MM.1S (cell line): Measurements from ENCODE around the gene GHSR.

ENCODE experiments used
- DNase-seq: peaks from one replicate; pipeline ENCODE4 v3.0.0-alpha.2; 2015
- H2AFZ ChIP-seq: fragments of 300-600 bp; sonication (generic); 2 replicates; pipeline ENCODE4 v1.6.0; 2016; ENCODE audit warnings: antibody characterized with exemption, low read length
- H3F3A ChIP-seq: fragments of 300-600 bp; sonication (generic); 2 replicates; pipeline ENCODE4 v1.6.1; 2016; ENCODE audit warnings: mild to moderate bottlenecking, antibody characterized with exemption, low read length, moderate library complexity, mixed read lengths; ENCODE audit not compliant: insufficient read depth
- H3K27ac ChIP-seq: fragments of 300-600 bp; sonication (generic); 2 replicates; pipeline ENCODE4 v1.5.1; 2016; ENCODE audit warnings: mild to moderate bottlenecking, low read length
- H3K27me3 ChIP-seq: fragments of 300-600 bp; sonication (generic); replicated peaks from 2 replicates; pipeline ENCODE4 v1.6.0; 2016; ENCODE audit warnings: low read length; ENCODE audit not compliant: insufficient read depth
- H3K36me3 ChIP-seq: fragments of 300-600 bp; sonication (generic); replicated peaks from 2 replicates; pipeline ENCODE4 v1.6.1; 2016; ENCODE audit warnings: mild to moderate bottlenecking, low read length, mixed read lengths; ENCODE audit not compliant: insufficient read depth
- H3K4me1 ChIP-seq: fragments of 300-600 bp; sonication (generic); 2 replicates; pipeline ENCODE4 v1.6.1; 2016; ENCODE audit warnings: low read length, mixed read lengths
- H3K4me2 ChIP-seq: fragments of 300-600 bp; sonication (generic); 2 replicates; pipeline ENCODE4 v1.6.0; 2016; ENCODE audit warnings: low read depth, low read length
- H3K4me3 ChIP-seq: fragments of 300-600 bp; sonication (generic); 2 replicates; pipeline ENCODE4 v1.5.1; 2016; ENCODE audit warnings: low read length, mixed read lengths
- H3K79me2 ChIP-seq: fragments of 300-600 bp; sonication (generic); 2 replicates; pipeline ENCODE4 v1.6.1; 2016; ENCODE audit warnings: mixed run types, low read length, mixed read lengths
- H3K9ac ChIP-seq: fragments of 300-600 bp; sonication (generic); 2 replicates; pipeline ENCODE4 v1.6.1; 2016; ENCODE audit warnings: low read length, mixed read lengths
- H3K9me2 ChIP-seq: fragments of 300-600 bp; sonication (generic); replicated peaks from 2 replicates; pipeline ENCODE4 v1.6.1; 2016; ENCODE audit warnings: mild to moderate bottlenecking, low read length, mixed read lengths; ENCODE audit not compliant: insufficient read depth
- H3K9me3 ChIP-seq: fragments of 300-600 bp; sonication (generic); replicated peaks from 2 replicates; pipeline ENCODE4 v1.6.1; 2016; ENCODE audit warnings: mild to moderate bottlenecking, low read length, mixed read lengths; ENCODE audit not compliant: insufficient read depth
- H4K20me1 ChIP-seq: fragments of 300-600 bp; sonication (generic); 2 replicates; pipeline ENCODE4 v1.6.1; 2016; ENCODE audit warnings: mild to moderate bottlenecking, low read length, moderate library complexity, mixed read lengths; ENCODE audit not compliant: insufficient read depth
- EZH2 ChIP-seq: fragments of 300-600 bp; sonication (generic); optimal IDR thresholded peaks from 2 replicates; pipeline ENCODE3; 2017; ENCODE audit warnings: low read depth, mild to moderate bottlenecking, antibody characterized with exemption, low read length, mixed read lengths
- EZH2phosphoT487 ChIP-seq: fragments of 300-600 bp; sonication (generic); IDR thresholded peaks from 2 replicates; pipeline ENCODE4 v1.6.1; 2018; ENCODE audit warnings: antibody characterized with exemption, low read length
- TF ChIP-seq, protein P1 (sequence below): fragments of 300-600 bp; sonication (generic); IDR thresholded peaks from 2 replicates; pipeline ENCODE4 v1.5.1; 2016; ENCODE audit warnings: antibody characterized with exemption, low read length, mixed read lengths

The GHSR gene

DNA sequence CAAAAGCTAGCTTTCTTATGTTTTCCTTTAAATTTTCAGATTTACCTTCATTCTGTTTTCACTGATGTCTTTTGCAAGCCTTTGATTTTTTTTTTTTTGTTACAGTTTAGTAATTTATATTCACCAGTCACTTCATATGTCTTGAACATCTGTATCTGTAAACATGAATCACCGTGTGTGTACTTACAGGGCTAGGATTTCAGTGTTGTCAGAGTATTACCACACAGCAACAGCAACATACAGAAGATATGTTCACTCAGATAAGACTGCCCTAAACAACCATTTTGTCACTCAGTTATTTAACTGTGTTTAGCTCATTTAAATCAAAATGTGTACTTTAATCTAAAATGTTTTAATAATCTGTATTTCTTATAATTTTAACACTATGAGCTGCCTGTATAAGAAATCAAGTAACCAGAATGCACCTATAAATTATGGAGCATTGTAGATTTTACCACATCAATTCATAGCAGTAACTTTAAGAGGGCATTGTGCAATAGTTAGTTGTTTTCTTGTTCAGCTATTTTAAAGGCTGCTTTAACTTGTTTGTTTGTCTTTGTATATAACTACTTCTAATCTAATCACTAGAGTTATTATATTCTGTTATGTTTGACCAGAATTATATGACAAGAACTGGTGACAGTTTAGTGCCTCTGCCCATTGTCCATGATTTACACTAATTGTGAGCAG, 50.4 kb downstream of the GHSR start:
- H3K4me1 ChIP-seq = no peaks in the 10 kb centered on the region
- no peaks in the 10 kb centered on the region for H3K9me3 ChIP-seq
- no peaks in the 10 kb centered on the region for H3F3A ChIP-seq
- H4K20me1 ChIP-seq = no peaks in the 10 kb centered on the region
- no peak overlapping the region for H3K9ac ChIP-seq
- TF ChIP-seq EZH2phosphoT487 = no peak
- TF ChIP-seq EZH2 = no peak
- TF ChIP-seq, protein P1, sequence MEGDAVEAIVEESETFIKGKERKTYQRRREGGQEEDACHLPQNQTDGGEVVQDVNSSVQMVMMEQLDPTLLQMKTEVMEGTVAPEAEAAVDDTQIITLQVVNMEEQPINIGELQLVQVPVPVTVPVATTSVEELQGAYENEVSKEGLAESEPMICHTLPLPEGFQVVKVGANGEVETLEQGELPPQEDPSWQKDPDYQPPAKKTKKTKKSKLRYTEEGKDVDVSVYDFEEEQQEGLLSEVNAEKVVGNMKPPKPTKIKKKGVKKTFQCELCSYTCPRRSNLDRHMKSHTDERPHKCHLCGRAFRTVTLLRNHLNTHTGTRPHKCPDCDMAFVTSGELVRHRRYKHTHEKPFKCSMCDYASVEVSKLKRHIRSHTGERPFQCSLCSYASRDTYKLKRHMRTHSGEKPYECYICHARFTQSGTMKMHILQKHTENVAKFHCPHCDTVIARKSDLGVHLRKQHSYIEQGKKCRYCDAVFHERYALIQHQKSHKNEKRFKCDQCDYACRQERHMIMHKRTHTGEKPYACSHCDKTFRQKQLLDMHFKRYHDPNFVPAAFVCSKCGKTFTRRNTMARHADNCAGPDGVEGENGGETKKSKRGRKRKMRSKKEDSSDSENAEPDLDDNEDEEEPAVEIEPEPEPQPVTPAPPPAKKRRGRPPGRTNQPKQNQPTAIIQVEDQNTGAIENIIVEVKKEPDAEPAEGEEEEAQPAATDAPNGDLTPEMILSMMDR = no peak
- H3K4me3 ChIP-seq = no peak overlapping the region
- H3K4me2 ChIP-seq = no peak overlapping the region
- H3K79me2 ChIP-seq = no peaks in the 10 kb centered on the region
- no peak overlapping the region for H3K27ac ChIP-seq
- H3K27me3 ChIP-seq = no peaks in the 10 kb centered on the region
- no peaks in the 10 kb centered on the region for H3K9me2 ChIP-seq
- H2AFZ ChIP-seq = no peak overlapping the region
- no peak for DNase-seq
- H3K36me3 ChIP-seq = no peaks in the 10 kb centered on the region

DNA sequence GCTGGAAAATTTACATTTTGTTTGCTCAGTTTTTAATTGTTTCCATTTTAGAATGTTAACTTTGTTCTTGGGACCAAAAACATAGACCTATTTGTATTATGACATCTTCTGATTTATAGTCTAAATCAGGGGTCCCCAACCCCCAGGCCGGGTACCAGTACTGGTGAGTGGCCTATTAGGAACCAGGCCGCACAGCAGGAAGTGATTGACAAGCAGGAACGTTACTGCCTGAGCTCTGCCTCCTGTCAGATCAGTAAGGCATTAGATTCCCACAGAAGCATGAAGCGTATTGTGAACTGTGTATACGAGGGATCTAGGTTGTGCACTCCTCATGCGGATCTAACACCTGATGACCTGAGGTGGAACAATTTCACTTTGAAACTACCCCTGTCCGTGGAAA, 51.9 kb downstream of the GHSR start:
- Histone ChIP-seq H3K9me3 (no peaks in the 10 kb centered on the region), H3K4me1 (no peaks in the 10 kb centered on the region), H3K27me3 (no peaks in the 10 kb centered on the region), H3K9me2 (no peaks in the 10 kb centered on the region), H3K79me2 (no peaks in the 10 kb centered on the region), H3F3A (no peaks in the 10 kb centered on the region), H4K20me1 (no peaks in the 10 kb centered on the region), H3K36me3 (no peaks in the 10 kb centered on the region), H3K27ac (no peak overlapping the region), H2AFZ (no peak overlapping the region), H3K4me2 (no peak overlapping the region), H3K4me3 (no peak overlapping the region), H3K9ac (no peak overlapping the region)
- TF ChIP-seq, protein P1 = no peak
- DNase-seq = no peak

DNA sequence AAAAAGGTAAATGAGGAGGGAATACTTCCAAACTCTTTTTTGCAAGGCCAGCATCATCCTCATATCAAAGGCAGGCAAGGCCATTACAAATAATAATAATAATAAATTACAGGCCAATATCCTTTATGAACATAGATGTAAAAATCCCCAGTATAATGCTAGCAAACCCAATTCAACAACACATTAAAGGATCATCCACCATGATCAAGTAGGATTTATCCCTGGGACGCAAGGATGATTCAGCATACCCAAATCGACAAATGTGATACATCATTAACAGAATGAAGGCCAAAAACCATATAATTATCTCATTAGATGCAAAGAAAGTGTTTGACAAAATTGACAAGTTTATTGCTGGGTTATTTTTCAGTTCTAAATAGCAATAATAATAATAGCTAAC, 53.6 kb downstream of the GHSR start:
- no peaks in the 10 kb centered on the region for H4K20me1 ChIP-seq
- H3K36me3 ChIP-seq = no peaks in the 10 kb centered on the region
- no peak overlapping the region for H3K27ac ChIP-seq
- no peaks in the 10 kb centered on the region for H3K27me3 ChIP-seq
- H3K9me3 ChIP-seq = no peaks in the 10 kb centered on the region
- no peak overlapping the region for H2AFZ ChIP-seq
- H3K79me2 ChIP-seq = no peaks in the 10 kb centered on the region
- H3K9ac ChIP-seq = no peak overlapping the region
- H3K4me3 ChIP-seq = no peak overlapping the region
- H3F3A ChIP-seq = no peaks in the 10 kb centered on the region
- no peaks in the 10 kb centered on the region for H3K4me1 ChIP-seq
- no peak for DNase-seq
- H3K9me2 ChIP-seq = no peaks in the 10 kb centered on the region
- TF ChIP-seq EZH2phosphoT487 (no peak), EZH2 (no peak)
- TF ChIP-seq, protein P1 = no peak
- no peak overlapping the region for H3K4me2 ChIP-seq
